IPS-15b (cell line): ENCODE results near the gene OAF.
"Not testable (repeated sequence)": the region's sequence is repeated elsewhere in the genome, so short reads cannot be mapped to it uniquely, and the experiment has no call there.

Source experiments
- H3K27me3 ChIP-seq: one replicate; pipeline ENCODE4 v1.6.1; 2013; ENCODE audit warnings: low read length; ENCODE audit not compliant: control insufficient read depth, insufficient read depth
- H3K36me3 ChIP-seq: one replicate; pipeline ENCODE4 v1.6.1; 2013; ENCODE audit warnings: low read length; ENCODE audit not compliant: control insufficient read depth, insufficient read depth
- H3K4me1 ChIP-seq: one replicate; pipeline ENCODE4 v1.6.1; 2013; ENCODE audit warnings: mild to moderate bottlenecking, low read length; ENCODE audit not compliant: control insufficient read depth, insufficient read depth
- H3K4me3 ChIP-seq: one replicate; pipeline ENCODE4 v1.5.1; 2013; ENCODE audit warnings: low read depth, low read length
- H3K9ac ChIP-seq: one replicate; pipeline ENCODE4 v1.6.1; 2013; ENCODE audit warnings: low read depth, mild to moderate bottlenecking, low read length
- H3K9me3 ChIP-seq: one replicate; pipeline ENCODE4 v1.6.1; 2013; ENCODE audit warnings: mild to moderate bottlenecking, low read length; ENCODE audit not compliant: control insufficient read depth, insufficient read depth

Gene OAF

GRCh38 chr11:120273432-120273831, 62.6 kb downstream of the OAF start:
- Histone ChIP-seq H3K9me3 (no peaks in the 10 kb centered on the region), H3K4me3 (no peak overlapping the region), H3K36me3 (no peaks in the 10 kb centered on the region)

GRCh38 chr11:120273956-120274355, 63.1 kb downstream of the OAF start:
- H3K36me3 ChIP-seq, H3K9ac ChIP-seq, H3K27me3 ChIP-seq, H3K4me3 ChIP-seq, H3K4me1 ChIP-seq, H3K9me3 ChIP-seq: not testable (repeated sequence)

More at GRCh38 chr11:120273432-120273831, 62.6 kb downstream of the OAF start:
- no peak overlapping the region for H3K9ac ChIP-seq
- no peaks in the 10 kb centered on the region for H3K27me3 ChIP-seq
- H3K4me1 ChIP-seq: no peaks in the 10 kb centered on the region

- no peak overlapping the region for H3K9ac ChIP-seq
- H3K4me3 ChIP-seq: no peak overlapping the region
- no peaks in the 10 kb centered on the region for H3K27me3 ChIP-seq
- peaks cover 4% of the 10 kb centered on the region for H3K4me1 ChIP-seq
- H3K9me3 ChIP-seq: no peaks in the 10 kb centered on the region
- no peaks in the 10 kb centered on the region for H3K36me3 ChIP-seq
Measured at GRCh38 chr11:120279502-120279901, 68.7 kb downstream of the OAF start.
